Smooth muscle cell (in vitro differentiated cells): ENCODE results near the gene ZMYND8. TPM values are rescaled to one million over a fixed set of nuclear protein-coding genes. Genes with fewer than 3 reads are reported as not detected.

Experiments used
- DNase-seq: peaks from one replicate; lab custom pipeline; 2025; ENCODE audit not compliant: unreplicated experiment; lab: John Stamatoyannopoulos, UW
- H2AFZ ChIP-seq: fragments of 200-600 bp; sonication (generic); 2 replicates; pipeline ENCODE4 v1.6.0; 2016; ENCODE audit warnings: antibody characterized with exemption, low read depth, mild to moderate bottlenecking
- H3F3A ChIP-seq: fragments of 200-600 bp; sonication (generic); 2 replicates; pipeline ENCODE4 v1.6.0; 2017; ENCODE audit warnings: antibody characterized with exemption, low read depth
- H3K27ac ChIP-seq: fragments of 200-600 bp; sonication (generic); 2 replicates; pipeline ENCODE4 v1.5.1; 2016; ENCODE audit warnings: low read depth, mild to moderate bottlenecking
- H3K27me3 ChIP-seq: fragments of 200-600 bp; sonication (generic); 2 replicates; pipeline ENCODE4 v1.6.1; 2016; ENCODE audit warnings: low read depth, mild to moderate bottlenecking
- H3K36me3 ChIP-seq: fragments of 200-600 bp; sonication (generic); 2 replicates; pipeline ENCODE4 v1.5.1; 2016; ENCODE audit warnings: low read depth
- H3K4me1 ChIP-seq: fragments of 200-600 bp; sonication (generic); 2 replicates; pipeline ENCODE4 v1.5.1; 2016; ENCODE audit warnings: low read depth
- H3K4me2 ChIP-seq: fragments of 200-600 bp; sonication (generic); 2 replicates; pipeline ENCODE4 v1.6.0; 2016; ENCODE audit warnings: mild to moderate bottlenecking
- H3K4me3 ChIP-seq: fragments of 200-600 bp; sonication (generic); 2 replicates; pipeline ENCODE4 v1.5.1; 2016; ENCODE audit warnings: mild to moderate bottlenecking
- H3K79me2 ChIP-seq: fragments of 200-600 bp; sonication (generic); 2 replicates; pipeline ENCODE4 v1.6.0; 2016; ENCODE audit warnings: low read depth, mild to moderate bottlenecking
- H3K9ac ChIP-seq: fragments of 200-600 bp; sonication (generic); 2 replicates; pipeline ENCODE4 v1.6.0; 2016; ENCODE audit warnings: low read depth
- H3K9me3 ChIP-seq: fragments of 200-600 bp; sonication (generic); replicated peaks from 2 replicates; pipeline ENCODE4 v1.5.1; 2016; ENCODE audit warnings: low read depth
- H4K20me1 ChIP-seq: fragments of 200-600 bp; sonication (generic); 2 replicates; pipeline ENCODE4 v1.6.0; 2016; ENCODE audit warnings: low read depth
- CTCF ChIP-seq: fragments of 200-600 bp; sonication (generic); IDR thresholded peaks from 2 replicates; pipeline ENCODE4 v1.5.1; 2017; ENCODE audit warnings: borderline replicate concordance, mild to moderate bottlenecking, antibody characterized with exemption; ENCODE audit not compliant: insufficient read depth, poor library complexity, severe bottlenecking
- WGBS: methylation state at CpG from one replicate; pipeline ENCODE4 v1.1.7; 2016; ENCODE audit warnings: low lambda C conversion rate; 5-methylcytosine and 5-hydroxymethylcytosine counted together
- polyA plus RNA-seq: library from polyadenylated mRNA; unstranded; fragments of >200 nt; fragmentation: Nextera tagmentation; extraction: Ambion mirVana; gene quantifications from 2 replicates; pipeline ENCODE4 v1.2.1, GENCODE V29; 2016
- total RNA-seq: library from RNA; depleted of rRNA; stranded (reverse); fragments of >200 nt; gene quantifications from 2 replicates; pipeline ENCODE4 v1.2.3, GENCODE V29; 2014

The ZMYND8 gene
- total and polyA plus RNA-seq, 2 experiments from 2014 or later, result 15.2 to 24.1 TPM

GRCh38 chr20:47232518-47232917, 124.0 kb downstream of the ZMYND8 start:
- no peak for DNase-seq
- H2AFZ ChIP-seq, result no peak overlapping the region
- no peak overlapping the region for H3K4me3 ChIP-seq
- H3K4me1 ChIP-seq, result no peaks in the 10 kb centered on the region
- no peaks in the 10 kb centered on the region for H3F3A ChIP-seq
- H4K20me1 ChIP-seq, result peaks cover 15% of the 10 kb centered on the region
- H3K27ac ChIP-seq, result no peak overlapping the region
- H3K9ac ChIP-seq, result no peak overlapping the region
- no peaks in the 10 kb centered on the region for H3K9me3 ChIP-seq
- TF ChIP-seq CTCF, result no peak
- H3K79me2 ChIP-seq, result peaks cover 4% of the 10 kb centered on the region
- H3K27me3 ChIP-seq, result no peaks in the 10 kb centered on the region
- H3K36me3 ChIP-seq, result peaks cover 12% of the 10 kb centered on the region
- 96% methylated on average over 3 of the region's 3 CpGs for WGBS
- H3K4me2 ChIP-seq, result no peak overlapping the region

GRCh38 chr20:47231382-47232039, 125.0 kb downstream of the ZMYND8 start:
- WGBS, result 89% methylated on average over 16 of the region's 16 CpGs
- TF ChIP-seq CTCF, result no peak
- Histone ChIP-seq H3F3A (no peaks in the 10 kb centered on the region), H3K27ac (peak overlapping the region; percentile 47), H3K9ac (no peak overlapping the region), H3K4me2 (peak overlapping the region; percentile 7), H3K79me2 (peaks cover 4% of the 10 kb centered on the region), H4K20me1 (peaks cover 15% of the 10 kb centered on the region), H3K36me3 (peaks cover 12% of the 10 kb centered on the region), H3K4me3 (no peak overlapping the region), H3K9me3 (no peaks in the 10 kb centered on the region), H3K27me3 (no peaks in the 10 kb centered on the region), H3K4me1 (no peaks in the 10 kb centered on the region), H2AFZ (no peak overlapping the region)
- DNase-seq, result no peak

GRCh38 chr20:47230811-47231256, 125.7 kb downstream of the ZMYND8 start:
- Histone ChIP-seq H3F3A (no peaks in the 10 kb centered on the region), H3K27ac (peak overlapping the region; percentile 45), H2AFZ (no peak overlapping the region), H3K27me3 (no peaks in the 10 kb centered on the region), H3K4me1 (no peaks in the 10 kb centered on the region), H4K20me1 (peaks cover 15% of the 10 kb centered on the region), H3K36me3 (peaks cover 12% of the 10 kb centered on the region), H3K79me2 (peaks cover 4% of the 10 kb centered on the region), H3K4me2 (no peak overlapping the region), H3K9ac (no peak overlapping the region), H3K9me3 (no peaks in the 10 kb centered on the region), H3K4me3 (no peak overlapping the region)
- 30% methylated on average over 8 of the region's 8 CpGs for WGBS
- DNase-seq, result no peak
- TF ChIP-seq CTCF, result no peak

GRCh38 chr20:47228654-47229053, 127.8 kb downstream of the ZMYND8 start:
- Histone ChIP-seq H4K20me1 (peaks cover 15% of the 10 kb centered on the region), H3K4me3 (no peak overlapping the region), H3K36me3 (peaks cover 12% of the 10 kb centered on the region), H3K27ac (no peak overlapping the region), H2AFZ (no peak overlapping the region), H3K27me3 (no peaks in the 10 kb centered on the region), H3K4me1 (no peaks in the 10 kb centered on the region), H3K9me3 (no peaks in the 10 kb centered on the region), H3K79me2 (peaks cover 4% of the 10 kb centered on the region), H3K4me2 (no peak overlapping the region), H3F3A (no peaks in the 10 kb centered on the region), H3K9ac (no peak overlapping the region)
- DNase-seq, result no peak
- TF ChIP-seq CTCF, result no peak
- WGBS, result 92% methylated on average over 5 of the region's 5 CpGs
